Measurements from ENCODE around the gene RUNDC3A.
"Not testable (repeated sequence)": the region's sequence is repeated elsewhere in the genome, so short reads cannot be mapped to it uniquely, and the experiment has no call there.

RUNDC3A gene

DNA sequence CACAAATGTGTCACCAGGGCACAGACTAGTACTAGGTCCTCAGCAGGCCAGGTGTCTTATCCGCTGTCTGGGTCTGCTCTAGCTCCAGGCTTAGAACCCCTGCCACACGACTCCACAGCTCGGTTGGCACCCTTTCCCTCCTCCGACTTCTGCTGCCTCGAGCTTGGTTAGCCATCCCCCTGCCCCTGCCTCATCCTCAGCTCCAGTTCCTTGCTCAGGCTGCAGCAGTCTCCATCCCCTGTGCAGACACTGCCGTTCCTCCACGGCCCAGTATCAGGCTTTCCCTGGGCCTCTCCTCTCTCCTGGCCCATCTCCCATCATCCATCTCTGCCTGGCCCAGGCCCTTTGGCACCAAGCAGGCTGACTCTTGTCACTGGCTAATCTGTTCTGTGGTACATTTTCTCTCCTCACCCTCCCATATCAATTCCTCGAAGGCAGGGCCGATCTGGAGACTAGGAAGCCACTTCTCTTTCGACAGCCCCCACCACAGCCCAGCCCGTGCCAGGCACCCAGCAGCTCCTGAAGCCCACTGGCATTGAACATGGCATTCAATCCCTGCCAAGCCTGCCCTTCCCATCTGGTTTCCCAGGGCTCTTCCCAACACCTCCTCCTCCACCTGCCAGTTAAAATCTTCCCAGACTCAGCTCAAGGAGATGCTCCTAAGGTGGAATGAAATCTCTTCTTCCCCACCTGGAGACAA is 35.3 kb downstream of the RUNDC3A start:
- DNase-seq (ENCODE audit: low read depth in 2 of 2), result no peak

DNA sequence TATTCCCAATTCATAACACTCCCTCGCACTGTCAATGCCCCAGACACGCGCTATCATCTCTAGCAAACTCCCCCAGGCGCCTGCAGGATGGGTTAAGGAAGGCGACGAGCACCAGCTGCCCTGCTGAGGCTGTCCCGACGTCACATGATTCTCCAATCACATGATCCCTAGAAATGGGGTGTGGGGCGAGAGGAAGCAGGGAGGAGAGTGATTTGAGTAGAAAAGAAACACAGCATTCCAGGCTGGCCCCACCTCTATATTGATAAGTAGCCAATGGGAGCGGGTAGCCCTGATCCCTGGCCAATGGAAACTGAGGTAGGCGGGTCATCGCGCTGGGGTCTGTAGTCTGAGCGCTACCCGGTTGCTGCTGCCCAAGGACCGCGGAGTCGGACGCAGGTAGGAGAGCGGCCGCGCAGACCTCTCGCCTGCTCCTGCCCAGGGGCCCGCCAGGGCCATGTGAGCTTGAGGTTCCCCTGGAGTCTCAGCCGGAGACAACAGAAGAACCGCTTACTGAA is 36.6 kb downstream of the RUNDC3A start, which contains the start of gene GRN:
GRN (plus strand) TSS at position 364 of the 515 bp plus-strand sequence. CDS start 3,863 bp downstream, outside the sequence.
- peak; percentile 65 to 66 for DNase-seq (ENCODE audit: low read depth in 2 of 2)

DNA sequence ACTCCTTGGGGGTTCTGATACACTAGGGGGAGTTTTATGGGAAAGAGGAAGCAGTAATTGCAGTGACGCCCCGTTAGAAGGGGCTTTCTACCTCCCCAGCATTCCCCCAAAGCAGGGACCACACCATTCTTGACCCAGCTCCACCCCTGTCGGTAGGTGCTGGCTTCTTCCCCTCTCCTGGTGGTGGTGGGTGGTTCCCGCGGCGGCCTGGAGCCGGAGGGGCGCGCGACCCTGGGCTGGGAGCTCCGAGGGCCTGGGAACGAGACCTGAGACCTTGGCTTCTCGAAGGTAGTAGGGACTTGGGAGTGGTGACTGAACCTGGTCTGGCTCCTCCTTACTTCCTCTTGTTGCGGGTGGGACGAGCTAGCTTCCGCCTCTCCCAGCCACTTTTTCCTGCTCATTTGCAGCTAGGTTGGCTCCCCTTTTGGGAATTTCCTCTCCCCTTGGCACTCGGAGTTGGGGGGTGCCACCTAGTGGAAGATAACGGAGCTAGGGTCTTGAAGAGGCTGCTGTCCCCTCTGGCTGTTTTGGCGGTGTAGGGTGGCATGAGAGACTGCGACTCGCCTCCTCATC is 37.1 kb downstream of the RUNDC3A start:
- no peak for DNase-seq (ENCODE audit: low read depth in 2 of 2)

DNA sequence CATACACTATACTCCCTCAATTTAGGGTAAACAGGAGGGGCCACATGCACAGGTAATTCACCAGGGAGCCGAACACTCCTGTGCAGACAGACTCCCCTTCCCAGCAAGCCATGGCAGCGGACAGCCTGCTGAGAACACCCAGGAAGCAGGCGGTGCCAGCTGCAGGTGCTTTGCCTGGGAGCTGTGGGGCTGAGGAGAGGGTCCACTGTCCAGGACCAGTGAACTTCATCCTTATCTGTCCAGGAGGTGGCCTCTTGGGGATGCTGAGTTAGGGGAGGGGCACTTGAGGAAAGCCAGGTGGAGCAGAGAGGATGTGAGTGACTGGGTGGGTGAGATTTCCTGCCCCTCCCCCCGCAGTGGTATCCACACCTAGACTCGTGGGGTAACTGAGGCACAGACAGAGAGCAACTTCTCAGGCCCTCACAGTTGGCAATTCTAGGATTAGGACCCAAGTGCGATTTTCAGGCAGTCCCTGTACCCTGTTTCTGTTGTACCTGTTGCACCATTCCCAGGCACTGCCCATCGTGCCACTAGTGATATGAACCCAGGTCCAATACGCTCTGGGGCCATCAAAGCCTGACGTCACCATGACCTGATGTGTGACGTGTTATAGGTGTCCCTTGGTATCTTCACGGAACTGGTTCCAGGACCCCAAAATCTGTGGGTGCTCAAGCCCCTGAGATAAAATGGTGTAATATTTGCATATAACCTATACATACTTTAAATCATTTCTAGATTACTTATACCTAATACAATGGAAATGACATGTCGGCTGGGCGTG is 37.9 kb downstream of the RUNDC3A start:
- no peak for DNase-seq (ENCODE audit: low read depth in 2 of 2)

DNA sequence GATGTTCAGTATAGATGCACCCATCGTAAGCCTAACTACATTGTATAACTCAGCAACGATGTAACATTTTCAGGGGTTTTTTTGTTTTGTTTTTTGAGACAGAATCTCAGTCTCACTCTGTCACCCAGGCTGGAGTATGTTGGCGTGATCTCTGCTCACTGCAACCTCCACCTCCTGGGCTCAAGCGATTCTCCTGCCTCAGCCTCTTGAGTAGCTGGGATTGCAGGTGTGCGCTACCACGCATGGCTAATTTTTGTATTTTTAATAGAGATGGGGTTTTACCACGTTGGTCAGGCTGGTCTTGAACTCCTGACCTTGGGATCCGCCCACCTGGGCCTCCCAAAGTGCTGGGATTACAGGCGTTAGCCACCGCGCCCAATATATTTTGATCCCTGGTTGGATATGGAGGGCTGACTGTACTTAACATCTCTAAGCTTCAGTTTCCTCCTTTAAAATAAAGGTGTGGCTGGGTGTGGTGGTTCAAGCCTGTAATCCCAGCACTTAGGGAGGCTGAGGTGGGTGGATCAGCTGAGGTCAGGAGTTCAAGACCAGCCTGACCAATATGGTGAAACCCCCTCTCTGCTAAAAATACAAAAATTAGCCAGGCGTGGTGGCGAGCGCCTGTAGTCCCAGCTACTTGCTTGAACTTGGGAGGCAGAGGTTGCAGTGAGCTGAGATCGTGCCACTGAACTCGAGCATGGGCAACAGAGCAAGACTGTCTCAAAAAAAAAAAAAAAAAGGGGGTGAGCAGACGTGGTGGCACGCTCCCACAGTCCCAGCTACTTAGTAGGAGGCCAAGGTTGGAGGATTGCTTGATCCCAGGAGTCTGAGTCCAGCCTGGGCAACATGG is 39.0 kb downstream of the RUNDC3A start:
- not testable (repeated sequence) for DNase-seq (ENCODE audit: low read depth in 2 of 2)

DNA sequence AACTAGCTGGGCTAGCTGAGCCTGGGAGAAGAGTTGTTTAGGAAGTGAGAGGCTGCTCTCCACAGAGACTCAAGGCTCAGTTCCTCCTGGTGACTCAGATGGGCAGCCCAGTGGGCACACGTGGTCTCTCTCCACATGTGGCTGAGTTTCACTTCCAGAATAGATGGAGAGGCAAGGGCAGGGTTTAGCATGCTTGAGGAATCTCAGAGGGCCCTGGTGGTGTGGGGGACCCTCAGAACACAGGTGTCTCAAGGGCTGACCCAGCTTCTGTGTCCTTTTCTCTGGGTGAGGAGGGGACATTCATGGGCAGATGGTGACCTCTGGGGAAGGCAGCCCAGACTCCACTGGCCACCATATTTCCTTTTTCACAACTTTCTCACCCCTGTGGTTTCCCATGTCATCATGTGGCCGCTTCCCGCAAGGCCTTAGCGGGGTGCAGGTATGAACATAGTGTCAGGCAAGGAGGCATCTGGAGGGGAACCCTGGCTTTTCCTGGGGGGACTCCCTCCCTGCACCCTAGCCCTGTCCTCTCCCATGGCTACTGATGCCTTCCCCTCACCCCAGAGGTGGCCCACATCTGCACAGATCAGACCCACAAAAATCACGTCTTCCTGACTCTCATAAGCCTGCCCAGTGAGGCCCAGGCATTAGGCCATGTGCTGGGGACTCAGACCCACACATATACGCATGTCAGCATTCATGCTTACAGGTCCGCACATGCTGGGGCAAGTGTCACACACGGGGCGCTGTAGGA is 40.0 kb downstream of the RUNDC3A start:
- no peak for DNase-seq (ENCODE audit: low read depth in 2 of 2)

DNA sequence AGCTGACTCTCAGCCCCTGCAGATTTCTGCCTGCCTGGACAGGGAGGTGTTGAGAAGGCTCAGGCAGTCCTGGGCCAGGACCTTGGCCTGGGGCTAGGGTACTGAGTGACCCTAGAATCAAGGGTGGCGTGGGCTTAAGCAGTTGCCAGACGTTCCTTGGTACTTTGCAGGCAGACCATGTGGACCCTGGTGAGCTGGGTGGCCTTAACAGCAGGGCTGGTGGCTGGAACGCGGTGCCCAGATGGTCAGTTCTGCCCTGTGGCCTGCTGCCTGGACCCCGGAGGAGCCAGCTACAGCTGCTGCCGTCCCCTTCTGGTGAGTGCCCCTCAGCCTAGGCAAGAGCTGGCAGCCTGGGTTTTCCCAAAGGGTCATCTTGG is 40.6 kb downstream of the RUNDC3A start:
- DNase-seq (ENCODE audit: low read depth in 2 of 2), result no peak

DNA sequence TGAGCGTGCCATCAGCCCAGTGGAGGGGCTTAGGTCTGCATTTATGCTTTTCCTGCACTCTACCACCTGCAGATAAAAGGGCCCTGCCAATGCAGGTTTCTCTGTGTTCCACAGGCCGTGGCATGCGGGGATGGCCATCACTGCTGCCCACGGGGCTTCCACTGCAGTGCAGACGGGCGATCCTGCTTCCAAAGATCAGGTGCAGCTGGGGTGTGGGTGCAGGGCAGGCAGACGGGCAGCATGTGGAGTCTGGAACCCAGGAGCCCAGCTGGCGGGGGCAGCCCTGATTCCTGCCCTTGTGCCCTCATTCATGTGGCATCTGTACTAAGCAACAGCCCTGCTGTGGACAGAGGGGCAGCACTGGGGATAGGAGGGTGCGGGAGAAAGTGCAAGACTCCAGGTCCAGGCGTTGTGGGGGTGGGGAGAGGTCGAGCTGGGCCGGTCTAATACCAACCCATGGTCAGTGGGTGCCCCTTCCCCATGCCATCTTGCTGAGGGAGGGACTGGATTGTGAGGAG is 41.2 kb downstream of the RUNDC3A start:
- no peak for DNase-seq (ENCODE audit: low read depth in 2 of 2)

DNA sequence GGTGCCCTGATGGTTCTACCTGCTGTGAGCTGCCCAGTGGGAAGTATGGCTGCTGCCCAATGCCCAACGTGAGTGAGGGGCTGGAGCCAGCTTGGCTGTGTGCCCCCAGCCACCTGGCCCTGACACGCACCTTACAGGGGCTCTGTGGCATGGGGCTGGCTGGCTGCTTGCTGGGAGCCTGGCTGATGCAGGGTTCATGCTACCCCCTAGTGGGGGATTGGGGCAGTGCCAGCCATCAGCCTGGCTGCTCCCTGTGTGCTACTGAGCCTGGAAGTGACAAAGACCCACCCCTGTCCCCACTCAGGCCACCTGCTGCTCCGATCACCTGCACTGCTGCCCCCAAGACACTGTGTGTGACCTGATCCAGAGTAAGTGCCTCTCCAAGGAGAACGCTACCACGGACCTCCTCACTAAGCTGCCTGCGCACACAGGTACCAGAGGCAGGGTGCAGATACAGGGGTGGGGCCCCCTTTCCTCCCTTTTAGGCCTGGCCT is 42.4 kb downstream of the RUNDC3A start:
- peak; percentile 45 for DNase-seq (ENCODE audit: low read depth in 2 of 2)

DNA sequence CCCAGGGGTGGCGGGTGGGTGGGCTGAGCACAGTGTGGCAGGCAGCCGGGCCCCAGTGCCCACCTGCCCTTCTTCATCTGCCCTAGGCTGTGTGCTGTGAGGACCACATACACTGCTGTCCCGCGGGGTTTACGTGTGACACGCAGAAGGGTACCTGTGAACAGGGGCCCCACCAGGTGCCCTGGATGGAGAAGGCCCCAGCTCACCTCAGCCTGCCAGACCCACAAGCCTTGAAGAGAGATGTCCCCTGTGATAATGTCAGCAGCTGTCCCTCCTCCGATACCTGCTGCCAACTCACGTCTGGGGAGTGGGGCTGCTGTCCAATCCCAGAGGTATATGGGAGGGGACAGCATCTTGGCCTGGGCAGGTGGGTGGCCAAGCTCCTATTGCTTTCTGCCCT is 43.1 kb downstream of the RUNDC3A start:
- no peak for DNase-seq (ENCODE audit: low read depth in 2 of 2)

DNA sequence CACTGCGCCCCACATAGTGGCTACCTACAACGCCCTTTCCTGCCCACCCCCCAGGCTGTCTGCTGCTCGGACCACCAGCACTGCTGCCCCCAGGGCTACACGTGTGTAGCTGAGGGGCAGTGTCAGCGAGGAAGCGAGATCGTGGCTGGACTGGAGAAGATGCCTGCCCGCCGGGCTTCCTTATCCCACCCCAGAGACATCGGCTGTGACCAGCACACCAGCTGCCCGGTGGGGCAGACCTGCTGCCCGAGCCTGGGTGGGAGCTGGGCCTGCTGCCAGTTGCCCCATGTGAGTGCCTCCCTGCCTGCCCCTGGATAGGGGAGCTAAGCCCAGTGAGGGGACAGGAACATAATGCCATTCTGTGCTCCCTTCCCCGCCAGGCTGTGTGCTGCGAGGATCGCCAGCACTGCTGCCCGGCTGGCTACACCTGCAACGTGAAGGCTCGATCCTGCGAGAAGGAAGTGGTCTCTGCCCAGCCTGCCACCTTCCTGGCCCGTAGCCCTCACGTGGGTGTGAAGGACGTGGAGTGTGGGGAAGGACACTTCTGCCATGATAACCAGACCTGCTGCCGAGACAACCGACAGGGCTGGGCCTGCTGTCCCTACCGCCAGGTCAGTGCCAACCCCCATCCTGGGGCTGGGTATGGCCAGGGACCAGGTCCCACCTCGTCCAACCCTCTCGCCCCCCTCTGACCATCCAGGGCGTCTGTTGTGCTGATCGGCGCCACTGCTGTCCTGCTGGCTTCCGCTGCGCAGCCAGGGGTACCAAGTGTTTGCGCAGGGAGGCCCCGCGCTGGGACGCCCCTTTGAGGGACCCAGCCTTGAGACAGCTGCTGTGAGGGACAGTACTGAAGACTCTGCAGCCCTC is 43.8 kb downstream of the RUNDC3A start:
- DNase-seq (ENCODE audit: low read depth in 2 of 2), result no peak

DNA sequence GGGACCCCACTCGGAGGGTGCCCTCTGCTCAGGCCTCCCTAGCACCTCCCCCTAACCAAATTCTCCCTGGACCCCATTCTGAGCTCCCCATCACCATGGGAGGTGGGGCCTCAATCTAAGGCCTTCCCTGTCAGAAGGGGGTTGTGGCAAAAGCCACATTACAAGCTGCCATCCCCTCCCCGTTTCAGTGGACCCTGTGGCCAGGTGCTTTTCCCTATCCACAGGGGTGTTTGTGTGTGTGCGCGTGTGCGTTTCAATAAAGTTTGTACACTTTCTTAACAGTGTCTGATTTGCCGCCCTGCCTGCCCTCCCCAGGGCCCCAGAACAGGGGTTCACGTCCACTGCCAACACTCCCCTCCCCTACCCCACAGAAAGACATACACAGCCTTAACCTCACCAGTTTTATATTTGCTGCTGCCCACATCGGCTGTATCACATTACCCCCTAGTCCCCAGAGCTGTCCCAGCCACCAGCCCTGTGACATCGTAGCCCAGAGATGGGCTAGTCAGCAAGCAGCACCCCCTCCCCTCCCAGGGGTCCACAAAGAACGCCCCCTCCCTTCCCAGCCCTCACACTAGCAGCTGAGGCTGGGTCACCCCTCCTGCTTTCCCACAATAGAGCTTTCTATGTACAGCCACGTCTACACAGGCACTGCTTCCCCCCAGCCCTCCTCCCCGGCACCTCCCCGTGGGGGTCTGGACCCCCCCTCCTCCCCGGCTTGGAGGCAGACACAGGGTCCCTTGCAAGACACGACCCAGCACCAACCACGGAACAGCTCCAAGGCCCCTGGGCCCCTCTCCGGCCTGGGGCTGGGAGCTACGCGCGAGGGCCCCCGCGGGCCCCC is 44.6 kb downstream of the RUNDC3A start:
- DNase-seq (ENCODE audit: low read depth in 2 of 2), result no peak

DNA sequence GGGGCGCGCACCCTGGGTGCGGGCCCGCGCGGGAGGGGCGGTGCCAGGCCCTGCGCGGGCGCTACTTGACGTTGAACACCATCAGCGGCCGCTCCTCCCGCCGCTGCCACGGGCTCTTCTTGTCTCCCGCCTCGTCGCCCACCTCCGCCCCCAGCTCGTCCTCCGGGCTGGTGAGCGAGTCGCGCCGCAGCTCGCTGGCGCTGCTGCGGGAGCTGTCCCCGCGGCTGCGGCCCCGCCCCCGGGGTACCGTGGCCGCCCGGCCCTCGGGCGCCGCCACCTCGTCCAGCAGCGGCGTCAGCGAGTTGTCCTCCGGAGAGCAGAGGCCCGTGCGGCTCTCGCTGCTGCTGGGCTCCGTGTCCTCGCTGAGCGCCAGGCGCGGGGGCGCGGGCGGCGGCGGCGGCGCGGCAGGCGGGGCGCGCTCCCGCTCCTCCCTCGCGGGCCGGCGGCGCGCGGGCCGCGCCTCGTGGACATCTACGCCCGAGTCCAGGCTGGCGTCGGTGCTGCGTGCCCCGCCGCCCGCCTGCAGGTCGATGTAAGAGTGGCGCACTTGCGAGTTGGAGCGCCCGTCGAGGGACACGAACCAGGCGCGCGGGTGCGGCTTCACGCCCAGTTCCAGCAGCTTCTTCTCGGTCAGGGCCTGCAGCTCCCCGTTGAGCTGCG is 45.4 kb downstream of the RUNDC3A start:
- DNase-seq (ENCODE audit: low read depth in 2 of 2), result no peak

DNA sequence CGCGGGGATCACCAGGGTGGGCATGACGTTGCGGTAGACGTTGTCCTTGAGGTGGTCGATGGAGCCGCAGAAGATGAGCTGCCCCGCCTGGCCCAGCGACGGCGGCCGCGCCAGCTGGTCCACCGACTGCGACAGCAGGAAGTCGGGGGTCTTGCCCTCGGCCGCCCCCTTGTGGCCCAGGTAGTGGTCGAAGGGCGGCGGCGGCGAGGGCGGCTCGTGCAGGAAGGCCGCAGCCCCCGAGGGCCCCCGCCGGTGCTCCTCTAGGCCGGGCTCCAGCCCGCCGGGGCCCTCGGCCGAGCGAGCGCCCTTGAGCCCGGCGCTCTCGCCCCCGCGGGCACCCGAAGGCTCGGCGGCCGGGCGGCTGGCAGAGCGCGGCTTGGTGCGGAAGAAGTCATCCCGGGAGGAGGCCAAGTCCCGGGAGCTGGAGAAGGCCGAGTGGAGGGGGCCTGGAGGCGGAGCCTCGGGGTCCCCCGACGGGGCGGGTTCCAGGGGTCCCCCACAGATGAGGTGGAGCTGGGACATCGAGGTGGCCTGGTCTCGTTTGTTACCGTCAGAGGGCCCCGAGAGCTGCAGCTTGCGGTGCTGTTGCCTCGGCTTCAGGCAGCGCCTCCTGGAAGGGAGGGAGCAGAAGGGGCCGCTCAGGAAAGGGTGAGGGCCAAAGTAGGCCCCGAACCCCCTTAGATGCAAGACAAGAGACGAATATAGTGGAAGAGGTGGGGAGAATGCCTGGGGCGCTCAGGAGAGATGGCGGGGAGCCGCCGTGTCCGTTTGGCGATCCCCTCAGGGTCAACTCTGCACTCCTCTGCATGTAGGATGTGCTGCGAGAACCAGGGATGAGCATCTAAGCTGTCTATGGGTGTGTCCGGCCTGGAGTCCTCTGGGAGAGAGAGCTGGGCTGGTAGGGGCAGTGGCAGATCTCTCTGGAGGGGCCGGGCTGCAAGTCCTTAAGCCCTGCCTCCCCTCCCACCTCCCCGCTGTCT is 46.5 kb downstream of the RUNDC3A start:
- DNase-seq (ENCODE audit: low read depth in 2 of 2), result peak in 1 of 2 donors; percentile 37

DNA sequence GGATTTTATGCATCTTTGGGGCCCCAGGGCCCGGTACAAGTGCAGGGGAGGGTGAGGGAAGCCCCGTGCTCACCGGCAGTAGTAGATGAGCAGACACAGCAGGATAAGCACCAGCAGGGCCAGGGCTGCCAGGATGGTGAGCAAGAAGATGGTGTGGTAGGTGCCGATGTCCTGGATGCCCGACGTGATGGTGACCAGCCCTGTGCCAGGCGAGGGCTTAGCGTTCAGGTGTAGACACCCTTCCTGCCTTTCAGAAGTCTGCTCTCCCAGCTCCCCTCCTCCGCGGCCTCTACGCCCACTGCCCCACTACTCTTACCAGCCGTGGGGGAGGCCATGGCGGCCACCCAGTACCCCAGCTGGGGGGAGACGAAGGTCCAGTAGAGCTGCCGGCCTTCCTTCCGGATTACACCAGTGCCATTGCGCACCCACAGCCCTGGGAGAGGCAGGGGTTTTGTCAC is 47.3 kb downstream of the RUNDC3A start:
- no peak for DNase-seq (ENCODE audit: low read depth in 2 of 2)

DNA sequence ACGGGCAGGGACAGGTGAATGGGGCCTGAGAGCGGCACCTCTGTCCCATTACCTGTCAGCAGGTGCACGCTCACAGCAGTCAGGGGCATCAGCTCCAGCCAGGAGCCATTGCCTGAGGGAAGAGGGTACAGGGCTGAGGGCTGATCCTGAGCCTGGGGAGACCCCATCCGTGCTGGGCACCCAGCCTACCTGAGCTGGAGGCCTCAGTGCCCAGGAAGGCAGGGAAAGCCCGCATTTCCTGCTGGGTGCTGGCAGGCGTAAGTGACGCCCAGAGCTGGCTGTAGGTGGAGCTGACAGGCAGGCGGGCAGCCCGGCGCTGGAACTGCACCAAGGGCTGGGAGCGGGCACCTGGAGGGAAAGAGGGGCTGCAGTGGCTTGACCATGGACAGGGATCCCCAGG is 47.8 kb downstream of the RUNDC3A start:
- DNase-seq (ENCODE audit: low read depth in 2 of 2), result no peak

DNA sequence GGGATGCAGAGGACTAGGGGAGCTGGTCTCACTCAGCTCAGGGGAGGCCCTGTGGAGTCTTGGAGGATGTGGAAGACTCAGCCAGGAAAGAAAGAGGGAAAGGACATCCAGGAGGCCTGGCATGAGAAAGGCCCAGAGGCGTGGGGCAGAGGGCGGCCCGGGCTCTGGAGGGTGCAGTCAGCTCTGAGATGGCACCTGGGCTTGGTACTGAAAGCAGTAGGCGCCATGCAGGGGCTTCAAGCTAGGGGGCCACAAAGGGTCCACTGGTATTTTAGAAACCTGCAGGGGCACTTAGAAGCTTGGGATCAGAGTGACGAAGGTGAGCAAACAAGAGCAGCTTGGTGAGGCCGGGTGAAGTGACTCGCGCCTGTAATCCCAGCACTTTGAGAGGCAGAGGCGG is 49.7 kb downstream of the RUNDC3A start:
- DNase-seq (ENCODE audit: low read depth in 2 of 2), result no peak
